Stimulated activated CD4-positive, alpha-beta T cell treated with anti-CD3 and anti-CD28 coated beads, Interleukin-4, amount 100 ng/mL, for 48 hours (primary cell): ENCODE data around the gene FOXO4.
A peak's percentile ranks its signal among the peaks of the same experiment; 100 is the strongest.
"Not testable (repeated sequence)": the region's sequence is repeated elsewhere in the genome, so short reads cannot be mapped to it uniquely, and the experiment has no call there.

Source experiments
- DNase-seq, 2 donors: peaks; one replicate each; pipeline ENCODE4 v3.0.0-alpha.2; 2020; ENCODE audit warnings: low read depth in 2 of 2

Gene FOXO4

GRCh38 chrX:71095555-71095980, at the start of gene FOXO4:
TSS of gene FOXO4 (plus strand) at chrX:71095851. CDS start at chrX:71096529, 678 bp downstream.
- peak; percentile 74 to 80 for DNase-seq

DNA sequence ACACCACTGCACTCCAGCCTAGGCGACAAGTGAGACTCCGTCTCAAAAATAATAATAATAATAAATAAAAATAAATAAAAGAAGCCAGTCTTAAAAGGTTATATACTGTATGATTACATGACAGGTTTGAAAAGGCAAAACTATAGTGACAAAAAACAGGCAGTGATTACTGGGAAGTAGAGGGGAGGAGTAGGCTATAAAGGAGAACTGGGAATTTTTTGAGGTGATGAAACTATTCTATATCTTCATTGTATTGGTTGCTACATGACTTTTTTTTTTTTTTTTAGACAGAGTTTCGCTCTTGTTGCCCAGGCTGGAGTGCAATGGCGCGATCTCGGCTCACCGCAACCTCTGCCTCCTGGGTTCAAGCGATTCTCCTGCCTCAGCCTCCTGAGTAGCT, 47.8 kb upstream of the FOXO4 start:
- DNase-seq = not testable (repeated sequence)

DNA sequence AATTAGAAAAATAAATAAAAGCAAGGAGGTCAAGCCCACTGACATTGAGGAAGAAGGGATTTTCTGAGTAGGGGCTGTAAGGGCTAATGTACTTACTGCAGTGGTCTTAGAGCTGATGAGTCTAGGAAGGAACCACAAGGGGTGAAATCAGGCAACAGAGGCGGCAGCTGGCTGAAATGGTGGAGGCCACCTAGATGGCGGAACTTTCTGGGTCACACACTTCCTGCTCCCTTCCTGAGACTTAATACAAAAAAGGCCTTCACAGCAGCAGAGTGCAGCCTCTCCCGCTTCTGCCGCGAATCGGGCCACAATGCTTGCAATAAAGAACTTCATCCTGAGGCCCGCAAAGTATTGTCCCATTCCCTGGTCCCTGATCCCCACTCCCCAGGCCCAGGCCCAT, 42.9 kb upstream of the FOXO4 start:
- no peak for DNase-seq

DNA sequence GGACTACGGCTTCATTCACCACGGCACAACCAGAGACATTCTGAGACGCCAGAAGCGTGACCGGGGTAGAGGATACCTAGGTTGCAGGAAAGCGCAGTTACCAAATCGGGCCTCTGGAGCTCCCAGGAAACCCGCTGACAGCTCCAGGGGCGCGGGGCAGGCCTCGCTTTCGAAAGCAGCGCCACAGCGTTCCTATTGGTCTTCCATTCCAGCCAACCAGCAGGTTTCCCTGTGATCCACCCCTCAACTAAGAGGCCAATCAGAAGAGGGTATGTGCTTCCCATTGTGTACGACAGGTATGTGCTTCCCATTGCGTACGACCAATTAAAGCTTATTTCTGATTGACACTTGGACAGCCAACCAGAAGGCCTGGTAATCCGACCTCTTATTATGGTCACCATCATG, 42.4 kb upstream of the FOXO4 start:
- DNase-seq = no peak

- DNase-seq = no peak
These were observed 38.8 kb upstream of the FOXO4 start for GRCh38 chrX:71056867-71057266.

GRCh38 chrX:71057848-71058530, 37.7 kb upstream of the FOXO4 start:
- no peak for DNase-seq

- DNase-seq = no peak
These were observed 35.5 kb upstream of the FOXO4 start for GRCh38 chrX:71060127-71060526.

DNA sequence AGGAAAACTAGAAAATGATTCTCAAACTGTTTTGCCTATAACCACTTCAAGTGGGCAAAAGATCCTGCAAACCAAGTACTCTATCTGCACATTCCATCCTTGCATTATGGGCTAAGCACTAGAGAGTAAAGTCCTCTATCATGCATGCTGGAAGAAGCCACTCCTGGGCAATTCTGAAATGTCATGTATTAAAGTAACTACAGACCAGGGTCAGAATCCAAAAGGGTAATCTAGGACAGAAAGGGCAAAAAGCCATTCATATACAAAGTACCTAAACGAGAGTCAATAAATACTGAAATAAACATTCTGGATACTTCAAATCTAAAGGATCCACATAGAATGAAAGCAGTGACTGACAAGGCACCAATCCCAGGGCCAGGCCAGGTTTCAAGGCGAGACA, 28.6 kb upstream of the FOXO4 start:
- DNase-seq = no peak

DNA sequence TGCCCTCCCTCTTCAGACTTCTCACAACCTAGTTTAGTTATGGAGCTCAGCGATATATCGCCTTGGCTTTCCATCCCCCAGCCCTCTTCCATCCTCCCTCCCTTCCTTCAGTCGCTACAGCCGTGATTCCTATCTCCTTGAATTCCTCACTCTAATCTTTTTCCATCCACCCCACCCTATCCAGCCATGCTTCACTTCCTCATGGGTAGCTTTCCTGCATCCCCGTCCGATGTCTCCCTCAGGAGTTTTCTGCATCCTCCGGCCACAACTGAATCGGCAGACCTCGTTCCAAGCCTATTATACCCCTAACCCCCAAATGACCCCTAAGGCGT, 28.0 kb upstream of the FOXO4 start:
- no peak for DNase-seq

- peak; percentile 75 to 80 for DNase-seq
These were observed 27.4 kb upstream of the FOXO4 start, which contains the start of gene SNX12 for GRCh38 chrX:71068044-71068918. TSS of gene SNX12 (minus strand) at chrX:71068334. CDS start at chrX:71068306, 28 bp downstream.

- DNase-seq = no peak
These were observed 25.1 kb upstream of the FOXO4 start for GRCh38 chrX:71070531-71070930.

DNA sequence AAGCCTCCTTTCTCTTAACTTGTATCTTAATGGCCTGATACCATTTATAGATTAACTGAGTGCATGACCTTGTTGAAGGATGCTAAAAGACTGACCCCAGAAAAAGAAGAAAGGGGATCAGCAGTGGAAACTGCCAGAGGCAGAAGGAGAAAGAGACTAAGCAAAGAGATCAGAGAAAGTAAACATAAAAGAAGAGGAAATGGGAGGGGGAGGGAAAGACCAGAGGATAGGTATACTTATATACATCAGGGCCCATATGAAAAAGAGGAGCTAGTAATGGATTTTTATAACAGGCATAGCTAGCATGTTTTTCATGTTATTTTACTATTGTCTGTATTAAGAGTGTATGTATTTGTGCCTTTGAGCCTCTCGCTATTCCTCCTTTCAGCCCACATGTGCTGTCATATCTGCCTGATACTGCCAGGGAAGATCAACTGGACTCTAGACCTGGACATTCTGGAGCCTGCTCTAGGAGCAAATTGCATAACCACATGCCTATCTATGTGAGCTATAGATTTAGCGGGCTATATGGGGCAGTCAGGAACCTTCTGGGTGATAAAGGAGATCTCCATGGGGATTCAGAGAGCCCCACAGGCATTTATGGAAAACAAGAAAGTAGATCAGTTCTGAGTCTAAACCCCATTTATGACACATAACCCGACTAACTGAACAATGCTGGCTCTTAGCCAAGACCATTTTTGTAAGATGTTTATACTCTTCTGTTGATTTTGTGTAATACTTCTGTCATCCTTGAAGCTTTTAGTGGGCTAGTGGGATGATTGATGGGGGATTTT, 14.1 kb upstream of the FOXO4 start:
- no peak for DNase-seq

DNA sequence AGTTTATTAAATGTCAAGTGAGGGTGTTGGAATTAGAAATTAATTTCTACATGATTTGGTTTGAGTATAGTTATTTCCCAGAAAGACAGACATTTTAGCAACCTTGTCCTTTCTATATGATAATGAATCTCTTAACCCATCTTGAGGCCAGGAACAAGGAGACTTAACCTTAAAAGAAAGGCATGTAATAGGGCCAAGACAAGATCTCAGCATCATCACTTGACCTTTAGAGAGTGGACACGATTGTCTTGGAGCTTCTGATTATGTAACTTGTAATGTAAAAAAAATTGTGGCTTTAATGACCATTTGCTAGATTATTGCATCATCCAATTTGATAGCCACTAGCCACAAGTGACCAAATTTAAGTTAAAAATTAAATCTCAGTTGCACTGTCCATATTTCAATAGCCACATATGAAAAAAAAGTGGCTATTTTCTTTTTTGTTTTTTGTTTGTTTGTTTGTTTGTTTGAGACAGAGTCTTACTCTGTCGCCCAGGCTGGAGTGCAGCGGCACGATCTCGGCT, 13.5 kb upstream of the FOXO4 start:
- no peak for DNase-seq

GRCh38 chrX:71082822-71083221, 12.8 kb upstream of the FOXO4 start:
- no peak for DNase-seq

DNA sequence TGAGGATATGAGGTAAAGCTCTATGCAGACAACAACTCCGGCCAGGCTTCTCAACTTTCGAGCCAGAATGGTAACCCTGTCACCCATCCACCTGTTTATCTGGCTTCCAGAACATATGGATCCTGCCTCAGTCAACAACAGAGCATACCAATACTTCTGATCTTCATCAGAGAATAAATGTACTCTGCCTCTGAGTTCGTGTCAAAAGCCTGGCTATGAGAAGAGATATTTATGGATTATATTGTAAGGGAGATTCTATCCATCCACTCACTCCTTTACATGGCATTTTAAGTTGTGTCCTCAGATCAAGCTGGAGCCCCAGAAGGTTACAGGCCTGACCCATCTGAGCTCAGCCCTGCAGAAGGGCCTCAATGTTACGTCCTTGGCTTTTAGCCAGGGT, 9.8 kb upstream of the FOXO4 start:
- no peak for DNase-seq

- DNase-seq = no peak
These were observed 4.4 kb upstream of the FOXO4 start for GRCh38 chrX:71091263-71091662.

GRCh38 chrX:71095033-71095432, 618 bp upstream of the FOXO4 start:
- DNase-seq = no peak

GRCh38 chrX:71095981-71096759, 519 bp downstream of the FOXO4 start:
- peak in 1 of 2 donors; percentile 38 for DNase-seq

- no peak for DNase-seq
These were observed 1.0 kb downstream of the FOXO4 start for GRCh38 chrX:71096760-71097032.

GRCh38 chrX:71098302-71098701, 2.7 kb downstream of the FOXO4 start:
- peak; percentile 53 to 59 for DNase-seq

GRCh38 chrX:71098951-71099506, 3.4 kb downstream of the FOXO4 start:
- no peak for DNase-seq
